HL-60/S4 (cell line): Measurements from ENCODE around the gene INSR.

Source experiments
- in situ Hi-C: fragments of 300-500 bp; cut with MboI; formaldehyde crosslinking; loops from 2 replicates; pipeline ENCODE4 v1.14.3; 2022; ENCODE audit warnings: low sequenced_read_pairs

The INSR gene

GRCh38 chr19:7197760-7198696, 96.2 kb downstream of the INSR start:
- in situ Hi-C loops = loop anchor here (5.0 kb wide), 1 partner anchor 94 kb away; the partner anchor contains the start of gene INSR

- in situ Hi-C loops = loop anchor here (5.0 kb wide), 1 partner anchor 95 kb away; the partner anchor contains the start of gene INSR
These were observed 97.0 kb downstream of the INSR start for GRCh38 chr19:7197119-7197759.

- in situ Hi-C loops = loop anchor here (5.0 kb wide), 1 partner anchor 96 kb away; the partner anchor contains the start of gene INSR
These were observed 97.5 kb downstream of the INSR start for GRCh38 chr19:7196763-7197118.

- in situ Hi-C loops = loop anchor here (5.0 kb wide), 1 partner anchor 97 kb away; the partner anchor contains the start of gene INSR
These were observed 99.2 kb downstream of the INSR start for GRCh38 chr19:7195046-7195445.

GRCh38 chr19:7194566-7194965, 99.6 kb downstream of the INSR start:
- in situ Hi-C loops = no loop called here

GRCh38 chr19:7191946-7192691, 102.1 kb downstream of the INSR start:
- in situ Hi-C loops = no loop called here

GRCh38 chr19:7188698-7189629, 105.2 kb downstream of the INSR start:
- in situ Hi-C loops = no loop called here

- in situ Hi-C loops = no loop called here
These were observed 106.4 kb downstream of the INSR start for GRCh38 chr19:7187605-7188339.

- in situ Hi-C loops = no loop called here
These were observed 111.7 kb downstream of the INSR start for GRCh38 chr19:7182489-7182888.

GRCh38 chr19:7179917-7180306, 114.3 kb downstream of the INSR start:
- in situ Hi-C loops = no loop called here

- in situ Hi-C loops = no loop called here
These were observed 116.3 kb downstream of the INSR start for GRCh38 chr19:7177926-7178325.

- in situ Hi-C loops = no loop called here
These were observed 117.4 kb downstream of the INSR start for GRCh38 chr19:7176792-7177191.

GRCh38 chr19:7172794-7173193, 121.4 kb downstream of the INSR start:
- in situ Hi-C loops = no loop called here

- in situ Hi-C loops = no loop called here
These were observed 123.2 kb downstream of the INSR start for GRCh38 chr19:7170983-7171382.

- in situ Hi-C loops = no loop called here
These were observed 125.3 kb downstream of the INSR start for GRCh38 chr19:7168941-7169340.

GRCh38 chr19:7161292-7161691, 132.9 kb downstream of the INSR start:
- in situ Hi-C loops = no loop called here

- in situ Hi-C loops = no loop called here
These were observed 134.9 kb downstream of the INSR start for GRCh38 chr19:7159105-7159933.

GRCh38 chr19:7153022-7153421, 141.2 kb downstream of the INSR start:
- in situ Hi-C loops = no loop called here

- in situ Hi-C loops = no loop called here
These were observed 141.6 kb downstream of the INSR start for GRCh38 chr19:7152568-7152967.
